Neural progenitor cell (in vitro differentiated cells): ENCODE data around the gene RNF2. TPM values are rescaled to one million over a fixed set of nuclear protein-coding genes. Genes with fewer than 3 reads are reported as not detected.

Source experiments
- DNase-seq: peaks from one replicate; pipeline ENCODE4 v3.0.0-alpha.2; 2016; ENCODE audit warnings: low spot score
- H2AFZ ChIP-seq: fragments of 200-600 bp; sonication (generic); replicated peaks from 2 replicates; pipeline ENCODE4 v1.6.1; 2016; ENCODE audit warnings: antibody characterized with exemption
- H3F3A ChIP-seq: fragments of 200-600 bp; sonication (generic); 2 replicates; pipeline ENCODE4 v1.6.1; 2016; ENCODE audit warnings: antibody characterized with exemption, low read depth
- H3K27ac ChIP-seq: fragments of 200-600 bp; sonication (generic); 2 replicates; pipeline ENCODE4 v1.5.1; 2016; ENCODE audit warnings: mild to moderate bottlenecking
- H3K27me3 ChIP-seq: fragments of 200-600 bp; sonication (generic); 2 replicates; pipeline ENCODE4 v1.6.1; 2016; ENCODE audit warnings: mild to moderate bottlenecking, moderate library complexity
- H3K36me3 ChIP-seq: fragments of 200-600 bp; sonication (generic); 2 replicates; pipeline ENCODE4 v1.5.1; 2016
- H3K4me1 ChIP-seq: fragments of 200-600 bp; sonication (generic); 2 replicates; pipeline ENCODE4 v1.6.1; 2016; ENCODE audit warnings: mixed run types
- H3K4me2 ChIP-seq: fragments of 200-600 bp; sonication (generic); 2 replicates; pipeline ENCODE4 v1.6.1; 2016
- H3K4me3 ChIP-seq: fragments of 200-600 bp; sonication (generic); 2 replicates; pipeline ENCODE4 v1.5.1; 2016
- H3K79me2 ChIP-seq: fragments of 200-600 bp; sonication (generic); 2 replicates; pipeline ENCODE4 v1.6.1; 2016; ENCODE audit warnings: low read depth
- H3K9ac ChIP-seq: fragments of 200-600 bp; sonication (generic); 2 replicates; pipeline ENCODE4 v1.6.1; 2016
- H3K9me3 ChIP-seq: fragments of 200-600 bp; sonication (generic); 2 replicates; pipeline ENCODE4 v1.5.1; 2016; ENCODE audit warnings: low read depth
- H4K20me1 ChIP-seq: fragments of 200-600 bp; sonication (generic); 2 replicates; pipeline ENCODE4 v1.6.1; 2016; ENCODE audit warnings: low read depth
- H3K27ac Mint-ChIP-seq: 3 replicates; pipeline ENCODE4 v1.8.0; 2021; ENCODE audit warnings: mixed read lengths
- H3K27me3 Mint-ChIP-seq: 2 replicates; pipeline ENCODE4 v1.8.0; 2022; ENCODE audit warnings: low read depth, mild to moderate bottlenecking, inconsistent platforms, moderate library complexity, mixed read lengths; ENCODE audit not compliant: insufficient read depth
- H3K36me3 Mint-ChIP-seq: 3 replicates; pipeline ENCODE4 v1.8.0; 2021; ENCODE audit warnings: mixed read lengths
- H3K4me1 Mint-ChIP-seq: 3 replicates; pipeline ENCODE4 v1.8.0; 2021; ENCODE audit warnings: mixed read lengths
- H3K4me3 Mint-ChIP-seq: 3 replicates; pipeline ENCODE4 v1.8.0; 2021; ENCODE audit warnings: mild to moderate bottlenecking, moderate library complexity, mixed read lengths
- H3K9me3 Mint-ChIP-seq: 3 replicates; pipeline ENCODE4 v1.8.0; 2020; ENCODE audit warnings: mixed read lengths
- EZH2 ChIP-seq: fragments of 200-600 bp; sonication (generic); IDR thresholded peaks from 2 replicates; pipeline ENCODE4 v1.6.1; 2017; ENCODE audit warnings: antibody characterized with exemption, mild to moderate bottlenecking, moderate library complexity
- EZH2phosphoT487 ChIP-seq: fragments of 200-600 bp; sonication (generic); IDR thresholded peaks from 2 replicates; pipeline ENCODE4 v1.6.1; 2017; ENCODE audit warnings: antibody characterized with exemption
- total RNA-seq: library from RNA; depleted of rRNA; stranded (reverse); fragments of >200 nt; gene quantifications from 2 replicates; pipeline ENCODE4 v1.2.3, GENCODE V29; 2015; ENCODE audit warnings: low replicate concordance
- TF ChIP-seq, protein P1 (sequence below): fragments of 200-600 bp; sonication (generic); IDR thresholded peaks from 2 replicates; pipeline ENCODE4 v1.5.1; 2017; ENCODE audit warnings: antibody characterized with exemption, mild to moderate bottlenecking

The RNF2 gene
- total RNA-seq, 1 donor from 2014 or later = 81.2 TPM

DNA sequence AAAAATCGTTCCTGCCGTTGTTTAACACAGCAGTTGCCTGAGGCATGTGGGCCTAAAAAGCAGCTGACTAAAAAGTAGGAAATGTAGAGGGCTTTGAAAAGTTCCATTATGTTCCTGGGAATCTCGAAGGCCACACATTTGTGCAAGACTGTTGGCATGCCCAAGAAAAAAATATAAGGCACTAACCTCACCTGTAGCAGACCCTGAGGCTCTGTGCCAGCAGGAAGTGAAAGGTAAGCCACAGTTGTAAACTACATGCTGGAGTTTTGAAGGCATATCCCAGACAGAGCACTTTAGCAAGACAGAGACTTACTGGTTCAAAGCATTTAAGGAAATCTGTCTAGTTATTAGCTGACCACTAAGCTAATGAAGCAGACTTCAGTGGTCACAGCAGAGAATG is 58.7 kb downstream of the RNF2 start:
- peaks cover 24% of the 10 kb centered on the region for H3K36me3 ChIP-seq
- no peaks in the 10 kb centered on the region for H3K4me1 ChIP-seq
- no peak for DNase-seq
- no peaks in the 10 kb centered on the region for H3F3A ChIP-seq
- H4K20me1 ChIP-seq = no peaks in the 10 kb centered on the region
- Mint-ChIP-seq H3K9me3 (peaks cover 19% of the 10 kb centered on the region), H3K27me3 (peaks cover 2% of the 10 kb centered on the region), H3K27ac (no peak overlapping the region), H3K4me3 (no peak overlapping the region), H3K36me3 (peaks cover 60% of the 10 kb centered on the region), H3K4me1 (no peaks in the 10 kb centered on the region)
- no peaks in the 10 kb centered on the region for H3K27me3 ChIP-seq
- H3K9me3 ChIP-seq = peaks cover 6% of the 10 kb centered on the region
- H2AFZ ChIP-seq = no peak overlapping the region
- TF ChIP-seq EZH2 = no peak
- TF ChIP-seq EZH2phosphoT487 = no peak
- no peak overlapping the region for H3K4me2 ChIP-seq
- H3K27ac ChIP-seq = no peak overlapping the region
- no peaks in the 10 kb centered on the region for H3K79me2 ChIP-seq
- no peak overlapping the region for H3K4me3 ChIP-seq
- no peak overlapping the region for H3K9ac ChIP-seq

DNA sequence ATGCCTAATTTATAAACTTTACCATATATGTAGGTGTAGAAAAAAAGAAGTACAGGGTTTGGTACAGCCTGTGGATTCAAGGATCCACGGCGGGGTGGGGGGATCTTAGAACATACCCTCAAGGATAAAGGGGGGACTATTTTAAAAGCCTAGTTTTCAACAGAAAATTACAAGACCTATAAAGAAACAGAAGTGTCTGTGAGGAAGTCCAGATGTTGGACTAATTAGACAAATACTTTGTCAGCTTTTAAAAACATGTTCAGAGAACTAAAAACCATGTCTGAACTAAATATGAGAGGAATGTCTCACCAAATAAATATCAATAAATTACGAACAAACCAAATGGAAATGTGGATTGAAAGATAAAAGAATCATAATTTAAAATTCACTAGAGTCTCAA is 59.8 kb downstream of the RNF2 start:
- H3K4me2 ChIP-seq = no peak overlapping the region
- peaks cover 2% of the 10 kb centered on the region for H3K27me3 Mint-ChIP-seq
- no peak overlapping the region for H3K4me3 ChIP-seq
- H3K36me3 ChIP-seq = peaks cover 17% of the 10 kb centered on the region
- H3K27ac ChIP-seq = no peak overlapping the region
- peaks cover 56% of the 10 kb centered on the region for H3K36me3 Mint-ChIP-seq
- H3K27me3 ChIP-seq = no peaks in the 10 kb centered on the region
- no peak overlapping the region for H3K27ac Mint-ChIP-seq
- no peak overlapping the region for H3K4me3 Mint-ChIP-seq
- no peaks in the 10 kb centered on the region for H3K79me2 ChIP-seq
- no peak overlapping the region for H2AFZ ChIP-seq
- H3K4me1 Mint-ChIP-seq = no peaks in the 10 kb centered on the region
- H3F3A ChIP-seq = no peaks in the 10 kb centered on the region
- DNase-seq = no peak
- TF ChIP-seq EZH2phosphoT487 (no peak), EZH2 (no peak)
- TF ChIP-seq, protein P1, sequence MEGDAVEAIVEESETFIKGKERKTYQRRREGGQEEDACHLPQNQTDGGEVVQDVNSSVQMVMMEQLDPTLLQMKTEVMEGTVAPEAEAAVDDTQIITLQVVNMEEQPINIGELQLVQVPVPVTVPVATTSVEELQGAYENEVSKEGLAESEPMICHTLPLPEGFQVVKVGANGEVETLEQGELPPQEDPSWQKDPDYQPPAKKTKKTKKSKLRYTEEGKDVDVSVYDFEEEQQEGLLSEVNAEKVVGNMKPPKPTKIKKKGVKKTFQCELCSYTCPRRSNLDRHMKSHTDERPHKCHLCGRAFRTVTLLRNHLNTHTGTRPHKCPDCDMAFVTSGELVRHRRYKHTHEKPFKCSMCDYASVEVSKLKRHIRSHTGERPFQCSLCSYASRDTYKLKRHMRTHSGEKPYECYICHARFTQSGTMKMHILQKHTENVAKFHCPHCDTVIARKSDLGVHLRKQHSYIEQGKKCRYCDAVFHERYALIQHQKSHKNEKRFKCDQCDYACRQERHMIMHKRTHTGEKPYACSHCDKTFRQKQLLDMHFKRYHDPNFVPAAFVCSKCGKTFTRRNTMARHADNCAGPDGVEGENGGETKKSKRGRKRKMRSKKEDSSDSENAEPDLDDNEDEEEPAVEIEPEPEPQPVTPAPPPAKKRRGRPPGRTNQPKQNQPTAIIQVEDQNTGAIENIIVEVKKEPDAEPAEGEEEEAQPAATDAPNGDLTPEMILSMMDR = no peak
- peaks cover 25% of the 10 kb centered on the region for H3K9me3 Mint-ChIP-seq
- peaks cover 6% of the 10 kb centered on the region for H3K9me3 ChIP-seq
- H3K4me1 ChIP-seq = no peaks in the 10 kb centered on the region
- no peak overlapping the region for H3K9ac ChIP-seq
- no peaks in the 10 kb centered on the region for H4K20me1 ChIP-seq

DNA sequence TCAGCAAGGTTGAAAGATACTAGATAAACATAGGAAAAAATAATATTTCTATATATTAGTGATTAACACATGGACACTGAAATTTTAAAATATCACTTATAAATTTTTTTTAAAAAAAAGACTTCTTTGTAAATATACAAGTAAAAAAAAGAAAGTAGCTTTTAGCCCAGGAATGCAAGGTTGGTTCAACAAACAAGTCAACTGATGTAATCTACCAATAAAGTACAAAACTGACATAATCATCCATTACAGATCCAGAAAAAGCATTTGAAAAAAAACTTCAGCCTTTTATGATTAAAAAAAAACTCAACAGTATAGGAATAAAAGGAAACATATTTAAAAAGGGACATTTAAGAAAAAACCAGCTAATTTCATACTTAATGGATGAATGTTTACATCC is 63.0 kb downstream of the RNF2 start:
- peaks cover 6% of the 10 kb centered on the region for H3K9me3 ChIP-seq
- H3K4me1 ChIP-seq = no peaks in the 10 kb centered on the region
- no peaks in the 10 kb centered on the region for H3K4me1 Mint-ChIP-seq
- peaks cover 34% of the 10 kb centered on the region for H3K36me3 Mint-ChIP-seq
- H3K36me3 ChIP-seq = peaks cover 4% of the 10 kb centered on the region
- DNase-seq = no peak
- H4K20me1 ChIP-seq = no peaks in the 10 kb centered on the region
- no peak overlapping the region for H3K4me3 Mint-ChIP-seq
- no peak overlapping the region for H3K27ac ChIP-seq
- no peaks in the 10 kb centered on the region for H3F3A ChIP-seq
- peaks cover 26% of the 10 kb centered on the region for H3K9me3 Mint-ChIP-seq
- TF ChIP-seq, protein P1 = no peak
- TF ChIP-seq EZH2phosphoT487 = no peak
- no peak for TF ChIP-seq EZH2
- H3K27me3 Mint-ChIP-seq = peaks cover 2% of the 10 kb centered on the region
- H3K4me3 ChIP-seq = no peak overlapping the region
- H2AFZ ChIP-seq = no peak overlapping the region
- H3K9ac ChIP-seq = no peak overlapping the region
- H3K27ac Mint-ChIP-seq = no peak overlapping the region
- H3K4me2 ChIP-seq = no peak overlapping the region
- H3K79me2 ChIP-seq = no peaks in the 10 kb centered on the region
- H3K27me3 ChIP-seq = no peaks in the 10 kb centered on the region

DNA sequence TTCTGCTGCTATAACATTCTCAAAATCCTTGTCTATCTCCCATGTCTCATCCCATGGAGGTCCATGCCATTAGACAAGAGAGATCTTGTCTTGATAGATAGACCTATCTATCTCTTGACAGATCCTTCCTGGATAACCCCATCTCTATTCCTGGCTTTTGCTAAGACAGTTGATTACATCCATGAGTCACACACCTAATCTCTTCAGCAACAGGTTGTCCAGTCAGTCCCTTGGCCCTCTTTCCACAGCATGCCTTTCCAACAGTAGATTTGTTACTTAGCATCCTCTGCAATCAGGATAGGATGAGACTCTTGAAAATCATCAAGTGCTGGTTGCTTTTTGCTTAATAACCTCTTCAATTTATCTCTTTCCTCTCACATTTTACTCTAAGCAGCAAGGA is 64.8 kb downstream of the RNF2 start:
- Histone ChIP-seq H2AFZ (no peak overlapping the region), H4K20me1 (no peaks in the 10 kb centered on the region), H3K9ac (no peak overlapping the region), H3K79me2 (no peaks in the 10 kb centered on the region), H3K36me3 (peaks cover 4% of the 10 kb centered on the region), H3K27ac (no peak overlapping the region), H3K9me3 (peaks cover 6% of the 10 kb centered on the region), H3K27me3 (no peaks in the 10 kb centered on the region), H3F3A (no peaks in the 10 kb centered on the region), H3K4me3 (no peak overlapping the region), H3K4me1 (no peaks in the 10 kb centered on the region), H3K4me2 (no peak overlapping the region)
- no peak for DNase-seq
- H3K4me3 Mint-ChIP-seq = no peak overlapping the region
- peaks cover 26% of the 10 kb centered on the region for H3K9me3 Mint-ChIP-seq
- H3K4me1 Mint-ChIP-seq = no peaks in the 10 kb centered on the region
- no peak overlapping the region for H3K27ac Mint-ChIP-seq
- peaks cover 2% of the 10 kb centered on the region for H3K27me3 Mint-ChIP-seq
- no peak for TF ChIP-seq EZH2phosphoT487
- TF ChIP-seq, protein P1 = no peak
- TF ChIP-seq EZH2 = no peak
- peaks cover 22% of the 10 kb centered on the region for H3K36me3 Mint-ChIP-seq
